ENCODE measurements around the gene TMEM51. TPM values are rescaled to one million over a fixed set of nuclear protein-coding genes. Genes with fewer than 3 reads are reported as not detected.

Gene TMEM51
- total and polyA plus RNA-seq, 5 donors from 2014 or later, result not detected

GRCh38 chr1:15197591-15198447 is 44.3 kb downstream of the TMEM51 start:
- no peak overlapping the region for H3K4me3 ChIP-seq (ENCODE audit: low read depth, low read length)
- Mint-ChIP-seq H3K9me3 (peaks cover 0 to 1% (median 0%) of the 10 kb centered on the region in 7 donors), H3K27ac (peak overlapping the region in 1 of 3 donors; percentile 69), H3K4me1 (no peaks in the 10 kb centered on the region), H3K36me3 (no peaks in the 10 kb centered on the region), H3K4me3 (no peak overlapping the region), H3K27me3 (peaks cover 10% of the 10 kb centered on the region)
- ATAC-seq (ENCODE audit: low read depth in 2 of 2) (no peak), DNase-seq (no peak)
- no peaks in the 10 kb centered on the region for H3K4me1 ChIP-seq (ENCODE audit: control insufficient read depth, insufficient read depth, low read length, poor library complexity, severe bottlenecking)
- H3K27me3 ChIP-seq (ENCODE audit: control insufficient read depth, insufficient read depth, low read length), result no peaks in the 10 kb centered on the region
- H3K36me3 ChIP-seq (ENCODE audit: control insufficient read depth, insufficient read depth, low read length), result no peaks in the 10 kb centered on the region
- no peak overlapping the region for H3K27ac ChIP-seq (ENCODE audit: insufficient read depth, low read length, poor library complexity, severe bottlenecking)
- no peaks in the 10 kb centered on the region for H3K9me3 ChIP-seq (ENCODE audit: control insufficient read depth in 2 of 2, low read length in 2 of 2)

DNA sequence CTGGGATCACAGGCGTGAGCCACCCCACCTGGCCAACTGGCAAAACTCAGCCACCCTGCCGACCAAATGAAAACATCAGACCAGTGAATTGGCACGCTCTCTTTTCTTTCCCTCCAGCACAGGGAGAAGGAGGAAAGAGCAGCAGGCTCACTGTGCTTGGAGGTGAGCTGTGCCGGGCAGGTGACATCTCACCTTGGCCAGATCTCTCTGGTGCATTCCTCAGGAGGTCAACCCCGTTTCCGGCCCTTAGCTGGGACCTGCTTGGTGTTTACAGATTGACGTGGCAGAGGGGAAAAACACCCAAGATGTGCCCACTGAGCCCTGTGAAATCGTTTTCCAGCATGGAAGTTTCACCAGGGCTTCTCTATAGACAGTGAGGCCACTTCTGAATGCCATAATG is 45.1 kb downstream of the TMEM51 start:
- Mint-ChIP-seq H3K4me3 (no peak overlapping the region), H3K27me3 (peaks cover 10% of the 10 kb centered on the region), H3K4me1 (no peaks in the 10 kb centered on the region), H3K27ac (no peak overlapping the region), H3K9me3 (peaks cover 0 to 1% (median 0%) of the 10 kb centered on the region in 7 donors), H3K36me3 (no peaks in the 10 kb centered on the region)
- no peaks in the 10 kb centered on the region for H3K4me1 ChIP-seq (ENCODE audit: control insufficient read depth, insufficient read depth, low read length, poor library complexity, severe bottlenecking)
- DNase-seq (no peak), ATAC-seq (ENCODE audit: low read depth in 2 of 2) (no peak)
- H3K36me3 ChIP-seq (ENCODE audit: control insufficient read depth, insufficient read depth, low read length), result no peaks in the 10 kb centered on the region
- H3K4me3 ChIP-seq (ENCODE audit: low read depth, low read length), result no peak overlapping the region
- no peak overlapping the region for H3K27ac ChIP-seq (ENCODE audit: insufficient read depth, low read length, poor library complexity, severe bottlenecking)
- no peaks in the 10 kb centered on the region for H3K27me3 ChIP-seq (ENCODE audit: control insufficient read depth, insufficient read depth, low read length)
- no peaks in the 10 kb centered on the region for H3K9me3 ChIP-seq (ENCODE audit: control insufficient read depth in 2 of 2, low read length in 2 of 2)

GRCh38 chr1:15201221-15201620 is 47.7 kb downstream of the TMEM51 start:
- DNase-seq (no peak), ATAC-seq (ENCODE audit: low read depth in 2 of 2) (no peak)
- Mint-ChIP-seq H3K36me3 (no peaks in the 10 kb centered on the region), H3K4me3 (no peak overlapping the region), H3K4me1 (no peaks in the 10 kb centered on the region), H3K9me3 (peaks cover 0 to 1% (median 0%) of the 10 kb centered on the region in 7 donors), H3K27me3 (peaks cover 11% of the 10 kb centered on the region), H3K27ac (no peak overlapping the region)
- H3K27me3 ChIP-seq (ENCODE audit: control insufficient read depth, insufficient read depth, low read length), result no peaks in the 10 kb centered on the region
- H3K4me1 ChIP-seq (ENCODE audit: control insufficient read depth, insufficient read depth, low read length, poor library complexity, severe bottlenecking), result no peaks in the 10 kb centered on the region
- no peaks in the 10 kb centered on the region for H3K9me3 ChIP-seq (ENCODE audit: control insufficient read depth in 2 of 2, low read length in 2 of 2)
- no peaks in the 10 kb centered on the region for H3K36me3 ChIP-seq (ENCODE audit: control insufficient read depth, insufficient read depth, low read length)
- H3K4me3 ChIP-seq (ENCODE audit: low read depth, low read length), result no peak overlapping the region
- no peak overlapping the region for H3K27ac ChIP-seq (ENCODE audit: insufficient read depth, low read length, poor library complexity, severe bottlenecking)

DNA sequence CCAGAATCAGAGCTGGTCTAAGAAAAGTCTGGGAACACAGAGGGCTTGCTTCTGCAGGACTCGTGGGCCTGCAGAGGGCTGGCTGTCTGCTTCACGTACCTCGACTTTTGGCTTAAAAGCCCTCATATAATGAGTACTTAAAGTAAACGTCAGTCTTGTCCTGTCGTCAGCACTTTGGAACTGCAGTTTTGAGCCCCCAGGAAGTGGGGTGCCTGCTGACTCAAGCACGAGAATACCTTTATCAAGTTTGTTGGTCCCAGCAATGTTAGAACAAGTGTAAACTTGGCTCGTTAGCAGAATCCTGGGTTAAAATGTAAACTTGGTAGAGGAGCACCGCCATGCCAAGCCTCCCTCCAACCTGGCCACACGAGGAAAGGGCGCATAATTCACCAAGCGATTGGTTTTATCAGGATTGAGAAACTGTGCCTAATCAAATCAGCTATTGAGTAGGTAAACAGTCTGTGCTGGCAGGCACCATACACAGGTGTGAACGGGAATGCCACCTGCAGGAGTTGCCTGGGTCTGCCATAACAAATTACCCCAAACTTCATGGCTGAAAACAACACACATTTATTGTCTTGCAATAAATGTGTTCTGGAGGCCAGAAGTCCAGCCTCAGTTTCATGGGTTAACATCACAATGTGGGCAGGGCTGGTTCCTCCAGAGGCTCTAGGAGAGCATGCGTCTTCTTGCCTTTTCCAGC is 48.5 kb downstream of the TMEM51 start:
- ATAC-seq (ENCODE audit: low read depth in 2 of 2) (no peak), DNase-seq (no peak)
- Histone ChIP-seq H3K27ac (ENCODE audit: insufficient read depth, low read length, poor library complexity, severe bottlenecking) (no peak overlapping the region), H3K4me3 (ENCODE audit: low read depth, low read length) (no peak overlapping the region), H3K4me1 (ENCODE audit: control insufficient read depth, insufficient read depth, low read length, poor library complexity, severe bottlenecking) (no peaks in the 10 kb centered on the region), H3K27me3 (ENCODE audit: control insufficient read depth, insufficient read depth, low read length) (no peaks in the 10 kb centered on the region), H3K9me3 (ENCODE audit: control insufficient read depth in 2 of 2, low read length in 2 of 2) (no peaks in the 10 kb centered on the region), H3K36me3 (ENCODE audit: control insufficient read depth, insufficient read depth, low read length) (no peaks in the 10 kb centered on the region)
- Mint-ChIP-seq H3K9me3 (peaks cover 0 to 1% (median 0%) of the 10 kb centered on the region in 7 donors), H3K36me3 (no peaks in the 10 kb centered on the region), H3K27ac (no peak overlapping the region), H3K27me3 (peaks cover 8% of the 10 kb centered on the region), H3K4me1 (no peaks in the 10 kb centered on the region), H3K4me3 (no peak overlapping the region)

DNA sequence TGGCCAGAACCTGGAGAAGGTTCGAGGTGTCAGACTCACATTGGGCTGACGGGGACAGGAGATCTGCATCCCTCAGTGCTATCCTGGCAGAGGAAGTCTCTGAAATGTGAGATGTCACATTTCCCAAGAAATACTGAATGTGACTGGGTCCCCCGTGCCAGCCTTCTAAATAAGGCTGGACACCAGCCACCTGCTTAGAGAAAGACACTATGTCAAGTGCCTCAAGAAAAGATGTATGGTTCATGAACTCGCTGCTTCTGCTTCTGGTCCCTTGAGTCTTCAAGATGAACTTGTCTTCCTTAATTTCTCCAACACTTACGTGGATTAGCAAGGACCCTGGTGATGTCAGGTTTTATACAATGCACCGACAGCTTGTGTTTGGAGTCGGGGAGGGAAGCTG is 51.4 kb downstream of the TMEM51 start:
- Histone ChIP-seq H3K9me3 (ENCODE audit: control insufficient read depth in 2 of 2, low read length in 2 of 2) (no peaks in the 10 kb centered on the region), H3K27me3 (ENCODE audit: control insufficient read depth, insufficient read depth, low read length) (no peaks in the 10 kb centered on the region), H3K36me3 (ENCODE audit: control insufficient read depth, insufficient read depth, low read length) (no peaks in the 10 kb centered on the region), H3K4me1 (ENCODE audit: control insufficient read depth, insufficient read depth, low read length, poor library complexity, severe bottlenecking) (no peaks in the 10 kb centered on the region), H3K27ac (ENCODE audit: insufficient read depth, low read length, poor library complexity, severe bottlenecking) (no peak overlapping the region), H3K4me3 (ENCODE audit: low read depth, low read length) (no peak overlapping the region)
- Mint-ChIP-seq H3K4me3 (no peak overlapping the region), H3K27me3 (peaks cover 13% of the 10 kb centered on the region), H3K4me1 (no peaks in the 10 kb centered on the region), H3K36me3 (no peaks in the 10 kb centered on the region), H3K27ac (no peak overlapping the region), H3K9me3 (no peaks in the 10 kb centered on the region)
- DNase-seq (no peak), ATAC-seq (ENCODE audit: low read depth in 2 of 2) (no peak)

DNA sequence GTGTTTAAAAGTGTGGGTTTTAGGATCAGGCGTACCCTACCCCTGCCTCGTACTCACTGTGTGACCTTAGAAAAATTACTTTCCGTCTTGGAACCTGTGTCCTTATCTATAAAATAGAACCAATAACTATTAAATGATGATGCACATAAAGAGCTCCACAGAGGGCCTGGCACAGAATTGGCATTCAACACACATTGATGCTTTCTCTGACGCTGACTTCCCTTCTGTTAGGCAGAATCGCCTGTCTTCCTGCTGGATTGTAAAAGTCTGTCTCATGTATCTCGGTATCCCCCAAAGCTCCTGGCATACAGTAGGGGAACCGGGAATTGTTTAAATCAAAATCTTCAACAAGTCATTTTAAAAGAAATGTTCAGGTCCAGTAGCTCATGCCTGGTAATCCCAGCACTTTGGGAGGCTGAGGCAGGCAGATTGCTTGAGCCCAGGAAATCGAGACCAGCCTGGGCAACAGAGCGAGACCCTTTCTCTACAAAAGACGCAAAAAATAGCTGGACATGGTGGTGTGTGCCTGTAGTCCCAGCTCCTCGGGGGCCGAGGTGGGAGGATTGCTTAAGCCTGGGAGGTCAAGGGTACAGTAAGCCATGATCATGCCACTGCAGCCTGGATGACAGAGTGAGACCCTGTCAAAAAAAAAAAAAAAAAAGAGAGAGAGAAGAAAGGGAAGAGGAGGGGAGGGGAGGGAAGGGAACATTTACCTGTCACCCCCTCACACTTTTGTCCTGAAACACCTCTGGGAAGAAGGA is 52.2 kb downstream of the TMEM51 start:
- H3K36me3 ChIP-seq (ENCODE audit: control insufficient read depth, insufficient read depth, low read length), result no peaks in the 10 kb centered on the region
- Mint-ChIP-seq H3K27me3 (peaks cover 10% of the 10 kb centered on the region), H3K9me3 (no peaks in the 10 kb centered on the region), H3K27ac (no peak overlapping the region), H3K36me3 (no peaks in the 10 kb centered on the region), H3K4me1 (no peaks in the 10 kb centered on the region), H3K4me3 (no peak overlapping the region)
- ATAC-seq (ENCODE audit: low read depth in 2 of 2), result no peak
- H3K27ac ChIP-seq (ENCODE audit: insufficient read depth, low read length, poor library complexity, severe bottlenecking), result no peak overlapping the region
- H3K9me3 ChIP-seq (ENCODE audit: control insufficient read depth in 2 of 2, low read length in 2 of 2), result no peaks in the 10 kb centered on the region
- no peaks in the 10 kb centered on the region for H3K27me3 ChIP-seq (ENCODE audit: control insufficient read depth, insufficient read depth, low read length)
- no peak for DNase-seq
- no peak overlapping the region for H3K4me3 ChIP-seq (ENCODE audit: low read depth, low read length)
- no peaks in the 10 kb centered on the region for H3K4me1 ChIP-seq (ENCODE audit: control insufficient read depth, insufficient read depth, low read length, poor library complexity, severe bottlenecking)

- no peaks in the 10 kb centered on the region for H3K36me3 Mint-ChIP-seq
- no peak overlapping the region for H3K4me3 ChIP-seq (ENCODE audit: low read depth, low read length)
- no peak for ATAC-seq (ENCODE audit: low read depth in 2 of 2)
- no peaks in the 10 kb centered on the region for H3K9me3 ChIP-seq (ENCODE audit: control insufficient read depth in 2 of 2, low read length in 2 of 2)
- no peaks in the 10 kb centered on the region for H3K36me3 ChIP-seq (ENCODE audit: control insufficient read depth, insufficient read depth, low read length)
- no peaks in the 10 kb centered on the region for H3K4me1 ChIP-seq (ENCODE audit: control insufficient read depth, insufficient read depth, low read length, poor library complexity, severe bottlenecking)
- DNase-seq, result no peak
- H3K4me1 Mint-ChIP-seq, result no peaks in the 10 kb centered on the region
- H3K27ac ChIP-seq (ENCODE audit: insufficient read depth, low read length, poor library complexity, severe bottlenecking), result no peak overlapping the region
- no peak overlapping the region for H3K27ac Mint-ChIP-seq
- no peak overlapping the region for H3K4me3 Mint-ChIP-seq
- H3K27me3 ChIP-seq (ENCODE audit: control insufficient read depth, insufficient read depth, low read length), result no peaks in the 10 kb centered on the region
- H3K27me3 Mint-ChIP-seq, result peaks cover 9% of the 10 kb centered on the region
- H3K9me3 Mint-ChIP-seq, result no peaks in the 10 kb centered on the region
Observed at GRCh38 chr1:15206418-15207030, 53.0 kb downstream of the TMEM51 start.

All from CD4-positive, CD25-positive, alpha-beta regulatory T cell (primary cell).